Activated CD4-positive, alpha-beta T cell treated with anti-CD3 and anti-CD28 coated beads, Interleukin-2, Interleukin-4, amounts not matched to agents 100 ng/mL and 50 ng/mL, durations not matched to agents 16 hours and 8 hours (primary cell): ENCODE data around the gene ZMYND12.
A peak's percentile ranks its signal among the peaks of the same experiment; 100 is the strongest.

Experiments used
- DNase-seq: peaks from one replicate; pipeline ENCODE4 v3.0.0-alpha.2; 2020; ENCODE audit warnings: low spot score

The ZMYND12 gene

DNA sequence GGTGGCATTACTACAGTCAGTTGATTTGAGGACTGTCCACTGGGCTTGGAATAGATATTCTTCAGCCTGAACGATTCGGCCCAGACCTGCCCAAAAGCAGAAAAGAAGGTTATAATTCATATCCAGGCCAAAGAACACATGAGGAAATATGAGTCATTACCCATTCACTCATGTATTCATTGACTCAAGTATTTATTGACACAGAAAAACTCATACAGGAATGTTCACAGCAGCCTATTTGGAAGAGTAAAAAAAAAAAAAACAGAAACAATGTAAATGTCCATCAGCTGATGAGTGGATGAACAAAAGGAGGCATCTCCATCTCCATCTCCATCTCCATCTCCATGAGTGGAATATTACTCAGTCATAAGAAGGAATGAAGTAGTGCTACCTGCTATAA lies 15.9 kb downstream of the ZMYND12 start:
- no peak for DNase-seq

DNA sequence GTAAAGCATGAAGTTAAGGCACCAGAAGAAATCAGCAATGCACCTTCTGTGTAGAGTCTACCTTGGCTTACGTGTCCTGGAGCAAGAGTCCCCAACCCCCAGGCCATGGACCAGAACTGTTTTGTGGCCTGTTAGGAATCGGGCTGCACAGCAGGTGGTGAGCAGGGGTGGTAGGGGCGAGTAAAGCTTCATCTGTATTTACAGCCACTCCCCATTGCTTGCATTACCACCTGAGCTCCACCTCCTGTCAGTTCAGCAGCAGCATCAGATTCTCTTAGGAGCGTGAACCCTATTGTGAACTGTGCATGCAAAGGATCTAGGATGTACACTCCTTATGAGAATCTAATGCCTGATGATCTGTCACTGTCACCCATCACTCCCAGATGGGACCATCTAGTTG lies 21.5 kb downstream of the ZMYND12 start:
- DNase-seq: no peak

DNA sequence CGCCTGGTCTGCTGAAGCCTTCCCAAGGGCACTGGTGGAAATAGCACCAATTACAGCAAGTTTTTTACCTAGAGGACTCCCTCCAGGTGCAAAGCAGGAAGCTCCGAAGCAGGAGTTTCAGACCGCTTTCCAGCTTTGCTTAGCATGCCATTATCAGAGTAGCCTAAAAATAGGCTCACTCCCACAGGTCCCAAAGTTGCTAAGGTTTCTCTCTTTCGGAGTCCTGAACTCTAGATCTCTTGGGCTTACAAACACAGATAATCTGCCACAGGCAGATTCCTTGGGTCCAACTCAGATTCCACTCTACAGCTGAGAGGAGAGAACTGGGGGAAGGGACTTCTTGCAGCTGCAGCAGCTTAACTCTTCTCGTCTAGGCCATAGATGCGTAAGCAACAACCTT lies 22.5 kb downstream of the ZMYND12 start:
- DNase-seq: no peak

DNA sequence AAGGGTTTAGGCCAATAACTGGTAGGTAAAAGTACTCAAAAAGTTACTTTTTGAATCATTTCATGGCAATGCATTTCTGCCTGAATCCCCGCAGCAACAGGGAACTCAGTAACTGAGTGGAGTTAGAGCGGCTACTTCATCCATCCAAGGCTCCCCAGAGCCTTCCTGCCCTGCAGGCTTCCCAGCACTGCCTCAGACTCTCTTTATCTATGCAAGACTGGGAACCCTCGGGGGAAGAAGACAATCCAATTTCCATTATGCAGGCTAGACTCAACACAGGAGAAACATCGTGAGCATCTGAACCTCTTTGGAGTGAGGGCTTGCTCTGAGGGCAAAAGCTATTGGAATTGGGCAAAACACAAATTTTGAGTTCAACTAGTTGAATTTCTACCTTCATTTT lies 23.1 kb downstream of the ZMYND12 start:
- DNase-seq: no peak

- DNase-seq: no peak
These were observed 24.3 kb downstream of the ZMYND12 start for GRCh38 chr1:42431514-42431913.

- DNase-seq: no peak
These were observed 25.3 kb downstream of the ZMYND12 start for GRCh38 chr1:42430286-42431135.

DNA sequence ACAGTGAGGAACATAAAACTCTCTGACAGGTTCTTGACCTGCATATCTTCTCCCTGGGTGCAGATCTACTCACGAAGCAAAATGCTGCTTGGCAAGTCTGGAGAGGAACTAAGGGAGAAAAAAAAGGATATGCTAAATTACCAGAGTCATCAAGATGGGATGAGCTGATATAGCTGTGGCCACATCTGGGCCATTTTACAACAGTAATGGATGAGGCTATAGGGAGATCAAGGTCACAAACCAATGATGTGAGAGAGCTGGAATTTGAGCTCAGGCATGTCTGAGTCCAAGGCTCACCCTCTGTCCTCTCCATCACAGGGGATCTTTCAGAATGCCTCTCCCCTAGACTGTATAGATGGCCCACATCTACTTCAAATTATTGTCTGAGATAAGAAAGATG lies 26.2 kb downstream of the ZMYND12 start:
- DNase-seq: no peak

GRCh38 chr1:42427240-42427639 lies 28.6 kb downstream of the ZMYND12 start:
- DNase-seq: no peak

GRCh38 chr1:42424201-42424600 lies 31.6 kb downstream of the ZMYND12 start:
- no peak for DNase-seq

DNA sequence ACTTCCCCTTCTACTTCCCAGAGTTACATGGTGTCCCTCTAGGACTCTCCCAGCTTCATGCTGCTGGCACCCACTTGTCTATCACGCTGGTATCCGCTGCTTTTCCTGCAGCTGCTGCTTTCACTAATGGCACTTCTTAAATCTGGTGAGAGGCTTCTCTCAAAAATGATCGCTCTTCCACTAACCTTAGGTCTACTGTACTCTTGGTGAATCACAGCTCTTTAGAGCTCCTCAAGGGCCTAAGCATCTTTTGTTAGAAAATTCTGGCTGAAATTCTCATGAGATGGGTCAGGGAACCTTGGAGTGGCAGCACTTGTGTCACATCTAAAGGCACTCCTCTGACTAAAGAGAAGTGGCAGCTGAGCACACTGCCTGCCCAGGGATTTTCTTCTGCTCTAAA lies 32.1 kb downstream of the ZMYND12 start:
- no peak for DNase-seq

DNA sequence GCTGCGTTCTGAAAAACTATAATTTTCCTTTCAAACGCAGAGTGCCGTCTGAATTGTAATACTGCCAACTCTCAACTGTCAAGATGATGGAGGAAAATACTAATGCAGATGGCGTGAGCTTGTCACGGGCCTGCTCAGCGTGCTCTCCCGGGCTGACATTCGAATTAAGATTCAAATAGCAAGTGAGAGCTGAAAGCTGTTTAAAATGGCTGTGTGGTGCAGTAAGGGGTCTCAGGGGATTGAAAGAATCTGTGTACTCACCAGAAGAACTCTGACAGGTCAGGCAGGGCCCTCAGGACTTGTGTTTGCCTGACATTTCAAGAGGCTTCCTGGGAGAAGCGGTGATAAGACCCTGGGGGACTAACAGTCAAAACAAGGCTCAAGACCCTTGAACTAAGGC lies 33.1 kb downstream of the ZMYND12 start:
- no peak for DNase-seq

GRCh38 chr1:42420911-42421585 lies 34.8 kb downstream of the ZMYND12 start:
- no peak for DNase-seq

GRCh38 chr1:42420121-42420520 lies 35.7 kb downstream of the ZMYND12 start:
- DNase-seq: no peak

DNA sequence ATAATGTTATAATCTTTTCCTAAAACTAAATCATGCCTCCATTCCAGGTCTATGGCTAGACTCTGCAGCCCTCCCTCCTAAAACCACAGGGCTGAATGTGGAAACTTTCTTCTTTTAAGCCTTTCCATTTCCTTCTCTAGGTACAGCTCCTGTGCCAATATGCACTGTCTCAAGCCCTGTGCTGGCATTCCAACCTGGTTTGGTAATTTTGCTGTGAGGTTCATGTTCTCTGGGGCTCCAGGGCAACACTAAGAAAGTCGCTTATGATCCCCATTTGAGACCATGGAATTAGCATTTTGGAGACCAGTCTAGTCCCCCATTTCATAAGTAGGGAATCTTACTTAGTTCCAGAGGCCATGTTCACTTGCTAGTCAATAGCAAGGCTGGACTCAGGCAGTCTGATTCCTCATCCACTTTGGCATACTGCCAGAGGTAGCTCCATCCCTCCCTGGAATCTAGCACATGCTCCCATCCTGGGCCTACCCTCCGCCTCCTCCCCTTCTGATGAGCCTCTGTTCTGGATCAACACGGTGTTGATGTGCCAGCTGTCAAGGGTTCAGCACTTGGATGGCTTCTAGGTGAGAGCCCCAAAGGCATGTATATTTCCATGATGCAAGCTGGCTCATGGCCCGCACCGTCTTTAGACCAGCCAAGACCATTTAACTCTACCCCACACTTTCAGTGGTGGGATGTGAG lies 36.5 kb downstream of the ZMYND12 start:
- DNase-seq: no peak

DNA sequence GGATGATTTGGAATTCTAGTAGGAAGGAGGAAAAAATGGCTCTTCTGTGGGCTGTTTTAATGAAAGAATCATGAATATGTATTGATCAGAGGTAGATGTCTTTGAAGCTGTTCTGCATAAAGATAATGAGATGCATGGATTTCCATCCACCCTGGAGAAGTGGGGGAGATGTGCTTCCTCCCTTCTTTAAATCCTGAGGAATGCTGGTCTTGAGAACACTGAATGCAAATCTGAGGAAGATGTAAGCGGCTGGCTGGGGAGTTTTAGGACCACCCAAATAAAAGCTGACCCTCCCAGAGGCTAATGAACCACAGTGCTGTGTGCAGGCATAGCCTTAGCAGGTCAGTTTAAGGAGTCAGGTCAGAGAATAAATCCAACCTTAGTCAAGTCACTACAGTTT lies 37.3 kb downstream of the ZMYND12 start:
- DNase-seq: no peak

- no peak for DNase-seq
These were observed 38.7 kb downstream of the ZMYND12 start for GRCh38 chr1:42417166-42417565.

DNA sequence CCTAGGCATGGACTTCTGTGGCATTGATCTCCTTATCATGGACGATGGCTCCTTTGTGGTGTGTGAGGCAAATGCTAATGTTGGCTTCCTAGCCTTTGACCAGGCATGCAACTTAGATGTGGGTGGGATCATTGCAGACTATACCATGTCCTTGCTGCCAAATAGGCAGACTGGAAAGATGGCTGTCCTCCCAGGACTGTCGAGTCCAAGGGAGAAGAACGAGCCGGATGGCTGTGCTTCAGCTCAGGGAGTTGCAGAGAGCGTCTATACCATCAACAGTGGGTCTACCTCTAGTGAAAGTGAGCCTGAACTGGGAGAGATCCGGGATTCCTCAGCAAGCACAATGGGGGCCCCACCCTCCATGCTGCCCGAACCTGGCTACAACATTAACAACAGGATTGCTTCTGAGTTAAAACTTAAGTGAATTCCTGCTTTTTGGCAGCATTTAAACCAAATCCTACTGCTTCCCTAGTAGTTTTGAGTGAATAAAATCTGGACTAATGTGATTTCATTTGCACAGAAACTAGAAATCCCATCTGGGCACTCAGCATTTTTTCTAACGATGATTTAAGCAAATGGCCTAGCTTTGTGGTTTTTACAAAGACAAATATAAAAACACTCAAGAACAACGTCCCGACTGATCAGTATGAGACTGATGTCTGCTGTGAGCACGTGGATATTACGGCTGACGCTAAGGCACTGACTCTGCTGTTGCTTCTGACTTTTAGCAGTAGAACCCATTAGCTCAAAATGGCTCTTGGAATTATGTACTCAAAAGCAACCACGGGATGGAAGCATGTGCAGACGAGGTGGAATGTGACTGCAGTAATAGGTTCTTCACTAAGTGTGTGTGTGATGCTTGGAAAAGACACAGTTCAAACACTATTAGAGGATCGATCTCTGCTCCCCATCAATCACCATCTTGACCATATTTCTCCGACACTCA lies 41.0 kb downstream of the ZMYND12 start:
- DNase-seq: no peak

- DNase-seq: no peak
These were observed 51.9 kb downstream of the ZMYND12 start for GRCh38 chr1:42403880-42404400.

- no peak for DNase-seq
These were observed 56.3 kb downstream of the ZMYND12 start for GRCh38 chr1:42399315-42400100.

DNA sequence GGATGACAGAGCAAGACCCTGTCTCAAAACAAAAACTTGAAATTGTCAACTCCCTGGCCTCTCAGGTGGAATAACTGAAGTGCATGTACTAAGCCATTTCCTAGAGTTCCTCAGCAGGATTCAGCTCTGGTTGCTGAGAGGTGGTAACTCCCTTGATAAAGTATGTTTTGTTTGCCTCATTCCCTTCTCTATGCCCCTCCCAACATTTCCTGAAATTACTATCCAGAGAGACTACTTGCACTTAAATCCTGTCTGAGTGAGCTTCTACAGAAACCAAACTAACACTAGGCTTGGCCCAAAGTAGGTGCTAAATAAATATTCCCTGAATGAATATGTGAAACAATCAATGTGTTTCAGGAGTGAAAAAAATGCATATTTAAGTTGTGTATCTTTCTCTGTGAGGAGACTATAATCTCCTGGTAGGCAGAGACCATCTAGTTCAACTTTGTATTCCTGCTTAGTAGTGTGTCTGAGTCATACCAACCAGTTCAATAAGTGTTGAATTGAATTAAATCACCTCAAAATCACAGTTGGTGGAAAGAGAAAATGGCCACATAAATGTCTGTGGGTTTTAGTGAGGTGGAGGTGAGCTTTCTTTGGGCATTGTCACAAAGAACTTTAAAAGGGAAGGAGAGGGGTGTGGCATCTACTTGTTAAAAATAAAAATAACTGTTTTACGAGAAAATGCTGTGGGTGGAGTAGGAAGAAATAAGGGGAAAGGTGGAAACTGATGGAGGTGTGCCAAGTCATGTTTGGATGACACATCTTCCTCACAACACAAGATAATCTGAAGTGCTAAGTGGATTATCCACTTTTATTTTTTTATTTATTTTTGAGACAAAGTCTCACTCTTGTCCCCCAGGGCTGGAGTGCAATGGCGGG lies 62.6 kb downstream of the ZMYND12 start:
- peak; percentile 46 for DNase-seq
